Measurements from ENCODE around the gene PIAS1. TPM values are rescaled to one million over a fixed set of nuclear protein-coding genes. Genes with fewer than 3 reads are reported as not detected.

PIAS1 gene
- total and polyA plus RNA-seq, 2 donors (not counting 1 experiment from before 2014, with no cell fraction given) = 28.8 to 87.3 TPM

DNA sequence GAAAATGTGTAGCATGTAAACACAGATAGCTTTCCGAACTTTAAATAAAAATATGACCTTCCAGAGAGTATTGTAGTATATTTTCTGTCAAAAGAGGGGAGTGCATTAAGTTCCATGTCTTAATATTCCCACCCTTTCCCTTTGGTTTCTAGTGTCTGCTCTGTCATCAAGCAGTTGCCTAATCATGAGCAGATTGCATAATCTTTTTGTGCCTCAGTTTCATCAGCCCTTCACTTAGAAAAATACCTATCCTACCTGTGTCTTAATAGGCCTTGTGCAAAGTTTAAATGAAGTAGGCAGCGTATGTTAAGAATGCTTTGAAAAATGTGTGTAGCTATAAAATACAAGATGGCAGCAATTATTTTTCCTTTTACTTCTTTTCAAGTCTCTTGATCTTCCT is 98.2 kb downstream of the PIAS1 start:
- Histone ChIP-seq H4K20me1 (ENCODE audit: control insufficient read depth, insufficient read depth, low read length, poor library complexity, severe bottlenecking) (peaks cover 20% of the 10 kb centered on the region), H2AFZ (ENCODE audit: insufficient read depth, low read depth, low read length, poor library complexity, severe bottlenecking) (no peak overlapping the region), H3K9me3 (ENCODE audit: control extremely low read depth in 1 of 3, control insufficient read depth in 2 of 3, insufficient read depth in 1 of 3, low read length in 2 of 3) (no peaks in the 10 kb centered on the region), H3K36me3 (replicated peaks in 1 of 2; ENCODE audit: control extremely low read depth in 1 of 2, control insufficient read depth in 1 of 2, extremely low read depth in 1 of 2, insufficient read depth in 2 of 2, low read length in 1 of 2) (peaks cover 12 to 52% of the 10 kb centered on the region in 2 experiments), H3K4me2 (replicated peaks; ENCODE audit: low read depth, low read length, poor library complexity, severe bottlenecking) (no peak overlapping the region), H3K27me3 (replicated peaks in 1 of 4; ENCODE audit: control extremely low read depth in 1 of 4, control insufficient read depth in 3 of 4, insufficient read depth in 4 of 4, low read length in 3 of 4) (no peaks in the 10 kb centered on the region), H3K27ac (ENCODE audit: low read length in 2 of 2) (no peak overlapping the region), H3K4me1 (ENCODE audit: control insufficient read depth in 2 of 2, insufficient read depth in 2 of 2, low read length in 2 of 2) (no peaks in the 10 kb centered on the region), H3K79me2 (ENCODE audit: control insufficient read depth, insufficient read depth, low read length) (peaks cover 10% of the 10 kb centered on the region), H3K4me3 (ENCODE audit: control extremely low read depth in 1 of 5, extremely low read depth in 1 of 5, insufficient read depth in 1 of 5, low read depth in 2 of 5, low read length in 4 of 5) (no peak overlapping the region), H3K9ac (ENCODE audit: low read length) (no peak overlapping the region)
- DNase-seq (no peak), ATAC-seq (ENCODE audit: low read depth) (no peak)
- Mint-ChIP-seq H3K27me3 (no peaks in the 10 kb centered on the region), H3K4me1 (no peaks in the 10 kb centered on the region), H3K9me3 (ENCODE audit: insufficient read depth) (no peaks in the 10 kb centered on the region), H3K27ac (no peak overlapping the region), H3K4me3 (no peak overlapping the region)
- intact Hi-C loops (cut with micrococcal nuclease) = no loop called here
- TF ChIP-seq, protein P1, sequence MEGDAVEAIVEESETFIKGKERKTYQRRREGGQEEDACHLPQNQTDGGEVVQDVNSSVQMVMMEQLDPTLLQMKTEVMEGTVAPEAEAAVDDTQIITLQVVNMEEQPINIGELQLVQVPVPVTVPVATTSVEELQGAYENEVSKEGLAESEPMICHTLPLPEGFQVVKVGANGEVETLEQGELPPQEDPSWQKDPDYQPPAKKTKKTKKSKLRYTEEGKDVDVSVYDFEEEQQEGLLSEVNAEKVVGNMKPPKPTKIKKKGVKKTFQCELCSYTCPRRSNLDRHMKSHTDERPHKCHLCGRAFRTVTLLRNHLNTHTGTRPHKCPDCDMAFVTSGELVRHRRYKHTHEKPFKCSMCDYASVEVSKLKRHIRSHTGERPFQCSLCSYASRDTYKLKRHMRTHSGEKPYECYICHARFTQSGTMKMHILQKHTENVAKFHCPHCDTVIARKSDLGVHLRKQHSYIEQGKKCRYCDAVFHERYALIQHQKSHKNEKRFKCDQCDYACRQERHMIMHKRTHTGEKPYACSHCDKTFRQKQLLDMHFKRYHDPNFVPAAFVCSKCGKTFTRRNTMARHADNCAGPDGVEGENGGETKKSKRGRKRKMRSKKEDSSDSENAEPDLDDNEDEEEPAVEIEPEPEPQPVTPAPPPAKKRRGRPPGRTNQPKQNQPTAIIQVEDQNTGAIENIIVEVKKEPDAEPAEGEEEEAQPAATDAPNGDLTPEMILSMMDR (IDR thresholded peaks at IDR 0.05) = no peak
- no peak for TF ChIP-seq EZH2 (IDR thresholded peaks at IDR 0.05; ENCODE audit: borderline replicate concordance, insufficient read depth, low read depth, low read length, poor library complexity, severe bottlenecking)
- WGBS (ENCODE audit: insufficient coverage) = no CpG with 5 or more reads among the region's 2 CpGs
- POLR2A ChIA-PET = no interaction called here
- CTCF ChIA-PET = interaction anchor here (5.5 kb wide), 1 partner anchor 290 kb away, joined by 61 read pairs; no protein-coding TSS in a partner anchor

DNA sequence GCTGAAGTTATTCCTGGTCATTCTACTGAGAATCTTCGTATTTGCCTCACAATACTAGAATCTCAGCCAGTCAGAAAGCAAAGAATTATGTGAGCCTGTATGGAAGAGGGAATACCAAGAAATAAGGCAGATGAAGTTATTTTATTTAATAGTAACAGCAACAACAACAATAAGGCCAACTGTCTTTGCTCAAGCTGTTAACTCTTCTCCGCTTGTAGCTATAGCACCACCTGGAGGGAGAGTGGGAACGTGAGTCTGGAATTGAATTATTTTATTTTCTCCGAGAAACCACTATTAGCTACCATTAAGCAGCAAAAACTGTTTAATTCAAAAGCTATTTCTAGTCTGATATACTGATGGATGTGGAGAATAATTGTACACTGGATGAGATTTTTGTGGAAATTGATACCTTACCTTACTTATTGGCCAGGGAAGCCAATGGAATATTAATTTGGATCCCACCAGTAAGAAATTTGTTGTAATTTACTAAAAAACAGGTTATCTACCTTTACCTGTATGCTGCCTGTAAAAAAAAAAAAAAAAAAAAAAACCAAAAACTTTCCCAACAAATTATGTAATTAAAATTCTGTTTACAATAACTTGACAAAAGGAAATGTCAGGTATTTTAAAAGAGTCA is 100.9 kb downstream of the PIAS1 start:
- ATAC-seq (ENCODE audit: low read depth) (no peak), DNase-seq (peak; percentile 40)

More for the DNA sequence above, 100.9 kb downstream of the PIAS1 start:
- Histone ChIP-seq H3K79me2 (ENCODE audit: control insufficient read depth, insufficient read depth, low read length) (peaks cover 3% of the 10 kb centered on the region), H3K9me3 (ENCODE audit: control extremely low read depth in 1 of 3, control insufficient read depth in 2 of 3, insufficient read depth in 1 of 3, low read length in 2 of 3) (no peaks in the 10 kb centered on the region), H3K27ac (ENCODE audit: low read length in 2 of 2) (no peak overlapping the region), H3K9ac (ENCODE audit: low read length) (no peak overlapping the region), H3K4me1 (ENCODE audit: control insufficient read depth in 2 of 2, insufficient read depth in 2 of 2, low read length in 2 of 2) (no peaks in the 10 kb centered on the region), H4K20me1 (ENCODE audit: control insufficient read depth, insufficient read depth, low read length, poor library complexity, severe bottlenecking) (peaks cover 7% of the 10 kb centered on the region), H3K4me2 (replicated peaks; ENCODE audit: low read depth, low read length, poor library complexity, severe bottlenecking) (no peak overlapping the region), H3K36me3 (replicated peaks in 1 of 2; ENCODE audit: control extremely low read depth in 1 of 2, control insufficient read depth in 1 of 2, extremely low read depth in 1 of 2, insufficient read depth in 2 of 2, low read length in 1 of 2) (peaks cover 6 to 65% of the 10 kb centered on the region in 2 experiments), H3K27me3 (replicated peaks in 1 of 4; ENCODE audit: control extremely low read depth in 1 of 4, control insufficient read depth in 3 of 4, insufficient read depth in 4 of 4, low read length in 3 of 4) (no peaks in the 10 kb centered on the region), H2AFZ (ENCODE audit: insufficient read depth, low read depth, low read length, poor library complexity, severe bottlenecking) (no peak overlapping the region), H3K4me3 (ENCODE audit: control extremely low read depth in 1 of 5, extremely low read depth in 1 of 5, insufficient read depth in 1 of 5, low read depth in 2 of 5, low read length in 4 of 5) (no peak overlapping the region)
- H3K4me3 Mint-ChIP-seq = no peak overlapping the region
- intact Hi-C loops (cut with micrococcal nuclease) = loop anchor here (1.0 kb wide), 1 partner anchor 292 kb away; no protein-coding TSS in a partner anchor
- ChIA-PET CTCF (interaction anchor here (0.6 to 5.5 kb wide), 14 partner anchors 9 to 669 kb away, joined by 3 to 61 read pairs (median 4); partner anchors contain the start of gene PIAS1), POLR2A (no interaction called here)
- no peaks in the 10 kb centered on the region for H3K27me3 Mint-ChIP-seq
- no CpG with 5 or more reads among the region's 4 CpGs for WGBS (ENCODE audit: insufficient coverage)
- H3K27ac Mint-ChIP-seq = no peak overlapping the region
- no peaks in the 10 kb centered on the region for H3K4me1 Mint-ChIP-seq
- no peaks in the 10 kb centered on the region for H3K9me3 Mint-ChIP-seq (ENCODE audit: insufficient read depth)
- TF ChIP-seq, protein P1 (IDR thresholded peaks at IDR 0.05) = peak; percentile 61
- TF ChIP-seq EZH2 (IDR thresholded peaks at IDR 0.05; ENCODE audit: borderline replicate concordance, insufficient read depth, low read depth, low read length, poor library complexity, severe bottlenecking) = no peak
